Heart left ventricle (tissue), 16 donors: Measurements from ENCODE around the gene GRAMD1C. TPM values are rescaled to one million over a fixed set of nuclear protein-coding genes. Genes with fewer than 3 reads are reported as not detected.
A peak's percentile ranks its signal among the peaks of the same experiment; 100 is the strongest.

Source experiments
- ATAC-seq, 4 donors: fragments of 200-7000 bp; cut with Tn5 transposase; one replicate each; pipeline ENCODE4 v1.9.1; 2020 to 2022; ENCODE audit warnings: moderate library complexity in 4 of 4, mild to moderate bottlenecking in 3 of 4, moderate number of reproducible peaks in 1 of 4
- DNase-seq, 5 donors: peaks; one replicate each; pipeline ENCODE4 v3.0.0-alpha.2; 2020
- H3K27ac ChIP-seq, 12 donors: fragments of 200-600 bp; sonication (generic) in 4 of 12; one replicate each; pipeline versions ENCODE4 v1.5.0 to v1.8.0; 2016 to 2022; ENCODE audit warnings: mild to moderate bottlenecking in 2 of 12
- H3K27me3 ChIP-seq, 9 donors: fragments of 200-600 bp; sonication (generic) in 2 of 9; one replicate each; pipeline versions ENCODE4 v1.5.1 to v1.8.0; 2016 to 2022; ENCODE audit warnings: mild to moderate bottlenecking in 3 of 9
- H3K36me3 ChIP-seq, 9 donors: fragments of 200-600 bp; sonication (generic) in 2 of 9; one replicate each; pipeline versions ENCODE4 v1.5.0 to v1.8.0; 2018 to 2022; ENCODE audit warnings: mild to moderate bottlenecking in 2 of 9
- H3K4me1 ChIP-seq, 12 donors: fragments of 200-600 bp; sonication (generic) in 4 of 12; one replicate each; pipeline versions ENCODE4 v1.5.0 to v1.8.0; 2016 to 2022; ENCODE audit warnings: mild to moderate bottlenecking in 3 of 12
- H3K4me3 ChIP-seq, 12 donors: fragments of 200-600 bp; sonication (generic) in 4 of 12; one replicate each; pipeline versions ENCODE4 v1.5.0 to v1.8.0; 2017 to 2022; ENCODE audit warnings: mild to moderate bottlenecking in 9 of 12, moderate library complexity in 4 of 12
- H3K9me3 ChIP-seq, 12 donors: fragments of 200-600 bp; sonication (generic) in 4 of 12; one replicate each; pipeline versions ENCODE4 v1.5.0 to v1.8.0; 2016 to 2022; ENCODE audit warnings: mild to moderate bottlenecking in 1 of 12
- POLR2A ChIP-seq, 2 donors: fragments of 450-650 bp; IDR thresholded peaks; one replicate each; pipeline ENCODE4 v1.6.1; 2017; ENCODE audit warnings: antibody characterized with exemption in 2 of 2, mild to moderate bottlenecking in 2 of 2, moderate library complexity in 2 of 2
- WGBS, 4 donors: extraction: QIAGEN DNeasy Blood & Tissue Kit in 2 of 4; methylation state at CpG; one replicate each; pipeline versions ENCODE4 v1.1.5 to v1.1.7; 2013 to 2018; 5-methylcytosine and 5-hydroxymethylcytosine counted together
- intact Hi-C, 10 donors: fragments of 100-400 bp; cut with DNase I; formaldehyde crosslinking; loops; one replicate each; pipeline versions ENCODE4 v1.11.1 to v1.14.2; 2022
- polyA plus RNA-seq, 2 donors: library from polyadenylated mRNA; stranded (reverse); fragments of 200-250 nt; gene quantifications; one replicate each; pipeline ENCODE4 v1.2.3, GENCODE V29; 2013
- total RNA-seq, 9 donors: library from RNA; depleted of rRNA in 2 of 9; stranded (reverse); fragments of >200 nt in 2 of 9; fragmentation: NEBNext Ultra II Directional in 3 of 9; extraction: Animal tissue kit (Norgen Biotek cat#: 25700) in 3 of 9; gene quantifications; one replicate each; pipeline versions ENCODE4 v1.1.0 to v1.2.4, GENCODE V29; 2016 to 2023
- TF ChIP-seq, protein P1 (sequence below), 12 donors: fragments of 200-600 bp; sonication (generic) in 4 of 12; IDR thresholded peaks; one replicate each; pipeline versions ENCODE4 v1.5.0 to v1.8.0; 2018 to 2022; ENCODE audit warnings: antibody characterized with exemption in 12 of 12, mild to moderate bottlenecking in 5 of 12
- donor health status: ischemic (EF 13 %, LVEDD 7.1; RV severe dilation, severe dysfunction).
- donor health status: healthy with polysubstance abuse.
- donor health status: DM: no; HTN: yes; CAD: no.
- donor health status: DM: no; HTN: no; CAD: no.
- donor health status: ischemic (EF 25% LVEDD 6.9; RV normal size, moderate dysfunction).
- donor health status: ischemic (EF 25% LVEDD 5.7; RV mildly dilated, moderate dysfunction).
- donor health status: healthy.
- donor health status: DM: yes; HTN: yes; CAD: no.
- donor health status: ischemic (EF 35%, LVEDD 5.7; RV mildly dilated, moderate dysfunction).
- donor health status: nonischemic (EF 11% LVEDD 7.7; RV severe dilation, severe dysfunction).
- donor health status: DM: yes; HTN: yes; CAD: no.
- donor health status: PGD.
- donor health status: ischemic (EF 29% LVEDD 5.4; RV normal size, mild dysfunction).
- donor health status: nonischemic (EF 23%, LVEDD 6.1; RV moderate dilation, normal function).

The GRAMD1C gene
- total and polyA plus RNA-seq, 11 donors: 0.49 to 5.6 (median 1.2) TPM

DNA sequence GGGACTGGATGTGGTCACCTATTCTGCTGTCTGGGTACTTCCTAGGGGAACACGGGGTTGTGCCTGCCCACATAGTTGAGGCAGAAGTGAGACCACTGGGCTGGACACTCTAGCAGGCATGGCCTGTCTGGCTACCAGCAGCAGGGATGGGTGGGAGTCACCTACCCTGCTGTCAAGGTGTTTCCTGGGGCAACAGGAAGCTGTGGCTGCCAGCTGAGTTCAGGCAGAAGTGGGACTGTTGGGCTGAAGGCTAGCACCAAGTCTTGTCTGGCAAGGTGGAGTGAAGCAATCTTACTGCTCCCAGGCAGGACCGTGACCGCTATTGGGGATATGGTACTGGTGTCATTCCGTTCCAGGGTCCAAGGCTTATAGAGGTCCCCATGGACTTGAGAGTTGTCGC lies 89.0 kb downstream of the GRAMD1C start:
- no peak for TF ChIP-seq POLR2A (IDR thresholded peaks at IDR 0.05)
- TF ChIP-seq, protein P1, sequence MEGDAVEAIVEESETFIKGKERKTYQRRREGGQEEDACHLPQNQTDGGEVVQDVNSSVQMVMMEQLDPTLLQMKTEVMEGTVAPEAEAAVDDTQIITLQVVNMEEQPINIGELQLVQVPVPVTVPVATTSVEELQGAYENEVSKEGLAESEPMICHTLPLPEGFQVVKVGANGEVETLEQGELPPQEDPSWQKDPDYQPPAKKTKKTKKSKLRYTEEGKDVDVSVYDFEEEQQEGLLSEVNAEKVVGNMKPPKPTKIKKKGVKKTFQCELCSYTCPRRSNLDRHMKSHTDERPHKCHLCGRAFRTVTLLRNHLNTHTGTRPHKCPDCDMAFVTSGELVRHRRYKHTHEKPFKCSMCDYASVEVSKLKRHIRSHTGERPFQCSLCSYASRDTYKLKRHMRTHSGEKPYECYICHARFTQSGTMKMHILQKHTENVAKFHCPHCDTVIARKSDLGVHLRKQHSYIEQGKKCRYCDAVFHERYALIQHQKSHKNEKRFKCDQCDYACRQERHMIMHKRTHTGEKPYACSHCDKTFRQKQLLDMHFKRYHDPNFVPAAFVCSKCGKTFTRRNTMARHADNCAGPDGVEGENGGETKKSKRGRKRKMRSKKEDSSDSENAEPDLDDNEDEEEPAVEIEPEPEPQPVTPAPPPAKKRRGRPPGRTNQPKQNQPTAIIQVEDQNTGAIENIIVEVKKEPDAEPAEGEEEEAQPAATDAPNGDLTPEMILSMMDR (IDR thresholded peaks at IDR 0.05): no peak
- Histone ChIP-seq H3K27ac (no peak overlapping the region), H3K9me3 (peaks cover 0 to 22% (median 5%) of the 10 kb centered on the region in 12 donors), H3K36me3 (no peaks in the 10 kb centered on the region), H3K4me1 (no peaks in the 10 kb centered on the region), H3K27me3 (no peaks in the 10 kb centered on the region), H3K4me3 (no peak overlapping the region)
- no peak for ATAC-seq
- intact Hi-C loops: no loop called here
- no peak for DNase-seq
- WGBS, 4 donors: 78 to 94% (median 88%) methylated on average over 4 to 5 of the region's 5 CpGs

DNA sequence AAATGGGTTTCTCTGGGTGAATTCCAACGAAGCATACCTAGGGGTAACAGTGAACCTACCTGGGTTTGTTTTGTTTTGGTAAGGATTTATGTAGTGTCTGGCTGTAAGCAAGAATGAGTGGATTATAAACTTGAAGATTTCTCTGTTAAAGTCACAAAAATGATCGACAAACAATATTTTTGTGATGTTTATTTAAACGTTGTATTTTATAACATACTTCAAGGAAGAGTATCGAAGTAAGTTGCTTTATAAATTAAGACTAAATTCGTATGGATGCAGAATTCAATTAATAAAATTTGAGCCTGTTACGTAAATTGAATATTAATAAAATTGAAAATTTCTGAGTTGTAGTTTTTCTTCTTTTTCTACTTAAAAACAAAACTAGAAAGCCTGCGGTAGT lies 108.2 kb downstream of the GRAMD1C start:
- peak overlapping the region in 1 of 12 donors; percentile 33 for H3K27ac ChIP-seq
- TF ChIP-seq, protein P1 (IDR thresholded peaks at IDR 0.05): no peak
- TF ChIP-seq POLR2A (IDR thresholded peaks at IDR 0.05): no peak
- H3K36me3 ChIP-seq: no peaks in the 10 kb centered on the region
- peaks cover 0 to 3% (median 0%) of the 10 kb centered on the region in 9 donors for H3K27me3 ChIP-seq
- H3K4me3 ChIP-seq: peak overlapping the region in 11 of 12 donors; percentile 31 to 85 (median 68)
- no peaks in the 10 kb centered on the region for H3K9me3 ChIP-seq
- 89 to 91% (median 90%) methylated on average over 7 of the region's 7 CpGs for WGBS, 4 donors
- H3K4me1 ChIP-seq: peaks cover 0 to 16% (median 6%) of the 10 kb centered on the region in 12 donors
- intact Hi-C loops: loop anchor here in 1 of 10 donors (5.0 kb wide), 1 partner anchor 110 kb away; the partner anchor contains the start of genes CCDC191 and QTRT2
- ATAC-seq (no peak), DNase-seq (no peak)

- peak; percentile 68 to 97 (median 85) for ATAC-seq
These were observed 108.9 kb downstream of the GRAMD1C start, which contains the start of gene ZDHHC23 for GRCh38 chr3:113947372-113948014. Gene ZDHHC23 (plus strand): TSS chr3:113948013. CDS start chr3:113948803, 790 bp downstream.

More at GRCh38 chr3:113947372-113948014, 108.9 kb downstream of the GRAMD1C start, which contains the start of gene ZDHHC23:
- peak; percentile 59 to 85 (median 70) for DNase-seq
- Histone ChIP-seq H3K27ac (peak within 1 kb of the TSS in 3 of 12 donors; percentile 20 to 51 (median 33)), H3K9me3 (no peaks in the 10 kb centered on the region), H3K4me1 (peaks cover 0 to 16% (median 6%) of the 10 kb centered on the region in 12 donors), H3K27me3 (peaks cover 0 to 3% (median 0%) of the 10 kb centered on the region in 9 donors), H3K36me3 (no peaks in the 10 kb centered on the region), H3K4me3 (peak within 1 kb of the TSS; percentile 45 to 85 (median 70))
- no peak for TF ChIP-seq POLR2A (IDR thresholded peaks at IDR 0.05)
- TF ChIP-seq, protein P1 (IDR thresholded peaks at IDR 0.05): no peak
- WGBS, 4 donors: 0 to 1% (median 0%) methylated on average over 4 to 80 of the region's 80 CpGs
- intact Hi-C loops: loop anchor here in 1 of 10 donors (5.0 kb wide), 1 partner anchor 110 kb away; the partner anchor contains the start of genes CCDC191 and QTRT2
